HG02884 (cell line): ENCODE data around the gene DOC2A.

Source experiments
- ATAC-seq: cut with Tn5 transposase; IDR thresholded peaks from one replicate; pipeline ENCODE4 v1.9.1; 2021; ENCODE audit warnings: mild to moderate bottlenecking, moderate library complexity; ENCODE audit not compliant: unreplicated experiment

The DOC2A gene

DNA sequence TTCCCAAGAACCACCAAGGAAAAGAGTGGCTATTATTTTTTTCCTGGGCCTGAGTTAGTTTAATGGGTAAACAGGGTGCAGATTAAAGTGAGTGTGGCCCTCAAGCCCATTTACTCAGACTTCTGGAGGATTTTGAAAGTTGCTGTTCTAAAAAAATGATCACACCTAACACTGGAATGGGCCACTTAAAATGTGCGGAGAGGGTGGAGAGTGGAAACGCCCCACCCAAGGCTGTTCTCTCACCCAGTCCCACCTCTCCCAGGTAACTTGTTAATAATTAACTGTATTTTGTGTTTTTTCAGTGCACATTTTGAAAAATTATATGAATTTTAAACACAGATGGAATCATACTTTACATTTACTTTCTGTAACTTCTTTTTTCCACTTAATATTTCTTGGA lies 20.8 kb downstream of the DOC2A start:
- no peak for ATAC-seq

DNA sequence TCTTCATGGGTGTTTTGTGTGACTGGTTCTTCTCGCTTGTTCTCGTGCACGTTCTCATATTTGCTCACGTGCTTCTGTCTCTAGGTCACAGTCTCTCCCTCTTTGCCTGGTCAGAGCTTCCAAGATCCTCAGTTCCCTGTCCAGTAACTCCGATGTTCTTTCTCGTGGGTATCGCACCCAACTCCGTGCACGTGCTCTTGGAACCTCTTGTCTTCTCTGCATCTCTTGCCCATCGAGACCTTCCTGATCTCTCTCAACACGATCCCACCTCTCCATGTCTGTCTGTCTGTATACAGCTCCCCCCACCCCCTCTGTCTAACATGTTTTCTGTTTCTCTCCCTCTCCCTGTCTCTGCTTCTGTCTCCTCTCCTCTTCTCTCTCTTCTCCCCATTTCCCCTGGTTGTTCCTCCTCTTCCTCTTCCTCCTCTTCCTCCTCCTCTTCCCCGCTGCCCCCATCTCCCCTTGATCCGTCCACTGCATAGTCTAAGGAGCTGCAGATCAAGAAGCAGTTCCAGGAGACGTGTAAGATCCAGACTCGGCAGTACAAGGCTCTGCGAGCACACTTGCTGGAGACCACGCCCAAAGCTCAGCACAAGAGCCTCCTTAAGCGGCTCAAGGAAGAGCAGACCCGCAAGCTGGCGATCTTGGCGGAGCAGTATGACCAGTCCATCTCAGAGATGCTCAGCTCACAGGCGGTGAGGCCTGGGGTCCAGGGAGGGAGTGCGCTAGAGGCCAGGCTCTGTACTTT lies 21.5 kb downstream of the DOC2A start:
- ATAC-seq: no peak

DNA sequence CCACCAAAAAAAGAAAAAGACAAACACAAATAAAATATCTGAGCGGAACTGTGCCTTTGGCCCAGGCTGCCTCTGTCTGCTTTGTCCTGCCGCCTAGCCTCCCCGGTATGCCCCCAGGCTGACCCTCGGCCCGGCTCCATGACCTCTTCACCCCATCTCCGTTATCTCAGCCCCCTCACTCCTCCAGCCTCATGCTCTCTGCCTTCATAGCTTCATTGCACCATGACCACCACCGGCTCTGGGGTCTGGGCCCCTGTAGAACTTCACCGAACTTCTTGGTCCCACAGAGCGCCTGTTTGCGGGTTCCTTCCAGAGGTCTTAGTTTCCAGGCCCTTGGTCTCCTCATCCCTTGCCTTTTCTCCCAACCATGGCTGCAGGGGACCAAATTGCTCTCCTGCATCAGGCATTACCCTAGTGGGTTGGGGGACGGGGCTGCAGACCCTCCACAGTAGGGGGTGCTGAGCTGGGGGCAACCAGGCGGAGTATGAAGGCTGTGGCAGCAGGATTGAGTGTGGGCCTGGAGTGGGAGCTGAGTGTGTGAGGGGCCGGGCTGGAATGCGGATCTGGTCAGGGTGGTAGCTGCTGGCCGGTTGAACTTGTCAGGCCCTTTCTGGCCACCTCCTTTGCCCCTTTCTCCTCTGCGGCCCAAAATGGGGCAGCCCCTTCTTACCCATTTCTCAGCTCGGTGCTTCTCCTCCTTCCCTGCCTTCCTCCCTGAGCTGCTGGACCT lies 22.3 kb downstream of the DOC2A start:
- ATAC-seq: no peak

DNA sequence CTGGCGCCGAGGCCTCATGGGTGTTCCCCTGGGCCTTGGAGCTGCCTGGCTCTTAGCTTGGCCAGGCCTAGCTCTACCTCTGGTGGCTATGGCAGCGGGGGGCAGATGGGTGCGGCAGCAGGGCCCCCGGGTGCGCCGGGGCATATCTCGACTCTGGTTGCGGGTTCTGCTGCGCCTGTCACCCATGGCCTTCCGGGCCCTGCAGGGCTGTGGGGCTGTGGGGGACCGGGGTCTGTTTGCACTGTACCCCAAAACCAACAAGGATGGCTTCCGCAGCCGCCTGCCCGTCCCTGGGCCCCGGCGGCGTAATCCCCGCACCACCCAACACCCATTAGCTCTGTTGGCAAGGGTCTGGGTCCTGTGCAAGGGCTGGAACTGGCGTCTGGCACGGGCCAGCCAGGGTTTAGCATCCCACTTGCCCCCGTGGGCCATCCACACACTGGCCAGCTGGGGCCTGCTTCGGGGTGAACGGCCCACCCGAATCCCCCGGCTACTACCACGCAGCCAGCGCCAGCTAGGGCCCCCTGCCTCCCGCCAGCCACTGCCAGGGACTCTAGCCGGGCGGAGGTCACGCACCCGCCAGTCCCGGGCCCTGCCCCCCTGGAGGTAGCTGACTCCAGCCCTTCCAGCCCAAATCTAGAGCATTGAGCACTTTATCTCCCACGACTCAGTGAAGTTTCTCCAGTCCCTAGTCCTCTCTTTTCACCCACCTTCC lies 23.3 kb downstream of the DOC2A start:
- no peak for ATAC-seq

DNA sequence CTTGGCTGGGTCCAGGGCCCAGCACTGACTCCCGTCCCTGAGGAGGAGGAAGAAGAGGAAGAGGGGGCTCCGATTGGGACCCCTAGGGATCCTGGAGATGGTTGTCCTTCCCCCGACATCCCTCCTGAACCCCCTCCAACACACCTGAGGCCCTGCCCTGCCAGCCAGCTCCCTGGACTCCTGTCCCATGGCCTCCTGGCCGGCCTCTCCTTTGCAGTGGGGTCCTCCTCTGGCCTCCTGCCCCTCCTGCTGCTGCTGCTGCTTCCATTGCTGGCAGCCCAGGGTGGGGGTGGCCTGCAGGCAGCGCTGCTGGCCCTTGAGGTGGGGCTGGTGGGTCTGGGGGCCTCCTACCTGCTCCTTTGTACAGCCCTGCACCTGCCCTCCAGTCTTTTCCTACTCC lies 23.9 kb downstream of the DOC2A start:
- ATAC-seq: no peak

DNA sequence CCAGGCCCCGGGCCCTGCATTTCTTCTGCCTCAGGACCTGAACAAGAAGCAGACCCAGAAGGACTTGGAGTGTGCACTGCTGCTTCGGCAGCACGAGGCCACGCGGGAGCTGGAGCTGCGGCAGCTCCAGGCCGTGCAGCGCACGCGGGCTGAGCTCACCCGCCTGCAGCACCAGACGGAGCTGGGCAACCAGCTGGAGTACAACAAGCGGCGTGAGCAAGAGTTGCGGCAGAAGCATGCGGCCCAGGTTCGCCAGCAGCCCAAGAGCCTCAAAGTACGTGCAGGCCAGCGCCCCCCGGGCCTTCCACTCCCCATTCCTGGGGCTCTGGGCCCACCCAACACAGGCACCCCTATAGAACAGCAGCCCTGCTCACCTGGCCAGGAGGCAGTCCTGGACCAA lies 24.6 kb downstream of the DOC2A start:
- no peak for ATAC-seq

DNA sequence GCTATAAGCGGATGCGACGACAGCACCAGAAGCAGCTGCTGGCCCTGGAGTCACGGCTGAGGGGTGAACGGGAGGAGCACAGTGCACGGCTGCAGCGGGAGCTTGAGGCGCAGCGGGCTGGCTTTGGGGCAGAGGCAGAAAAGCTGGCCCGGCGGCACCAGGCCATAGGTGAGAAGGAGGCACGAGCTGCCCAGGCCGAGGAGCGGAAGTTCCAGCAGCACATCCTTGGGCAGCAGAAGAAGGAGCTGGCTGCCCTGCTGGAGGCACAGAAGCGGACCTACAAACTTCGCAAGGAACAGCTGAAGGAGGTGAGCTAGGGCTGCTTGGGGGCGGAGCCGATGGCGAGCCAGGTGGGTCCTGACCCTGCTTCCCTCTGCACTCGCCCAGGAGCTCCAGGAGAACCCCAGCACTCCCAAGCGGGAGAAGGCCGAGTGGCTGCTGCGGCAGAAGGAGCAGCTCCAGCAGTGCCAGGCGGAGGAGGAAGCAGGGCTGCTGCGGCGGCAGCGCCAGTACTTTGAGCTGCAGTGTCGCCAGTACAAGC lies 25.5 kb downstream of the DOC2A start:
- no peak for ATAC-seq

DNA sequence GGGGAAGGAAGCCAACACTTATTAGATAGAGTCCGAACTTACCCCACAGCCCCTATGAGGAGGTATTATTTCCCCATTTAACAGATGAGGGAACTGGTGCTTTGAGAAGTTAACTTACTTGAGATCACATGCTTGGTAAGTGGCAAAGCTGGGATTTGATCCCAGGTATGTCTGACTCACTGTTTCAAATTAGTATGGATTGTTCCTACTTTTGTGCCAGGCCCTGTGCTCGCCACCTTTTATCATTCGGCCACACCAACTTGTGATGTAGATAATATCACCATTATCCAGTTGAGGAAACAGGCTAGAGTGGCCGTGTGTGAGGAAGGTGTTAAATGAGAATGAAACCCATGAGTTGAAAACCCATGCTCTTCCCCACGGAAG lies 26.1 kb downstream of the DOC2A start:
- ATAC-seq: no peak

DNA sequence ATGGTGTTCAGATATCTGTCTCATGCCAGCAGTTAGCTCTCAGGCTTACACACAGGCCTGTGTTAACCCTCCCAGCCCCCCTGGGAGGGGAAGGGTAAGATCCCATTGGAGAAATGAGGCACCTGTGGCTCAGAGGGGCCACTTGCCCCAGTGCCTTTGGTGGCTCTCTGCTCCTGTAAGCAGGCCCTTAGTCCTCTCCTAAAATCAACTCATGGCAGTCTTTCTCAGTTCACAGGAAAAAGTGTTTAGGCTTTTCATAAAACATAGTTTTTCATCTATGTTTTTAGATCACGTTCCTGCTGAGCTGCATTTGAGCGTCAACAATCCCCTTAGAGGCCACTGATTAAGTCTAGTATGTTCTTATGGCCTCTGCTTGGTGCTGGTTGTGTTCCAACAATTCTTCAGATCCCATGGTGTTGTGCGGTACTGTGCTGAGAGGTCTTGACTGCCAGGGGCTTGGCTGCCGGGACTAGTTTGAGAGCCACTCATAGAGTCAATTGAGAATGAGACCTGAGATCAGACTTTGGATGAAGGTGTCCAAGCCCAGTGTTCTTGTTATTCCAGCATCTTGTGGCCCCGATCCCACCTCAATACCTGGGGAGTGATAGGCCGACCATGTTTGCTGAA lies 26.6 kb downstream of the DOC2A start:
- no peak for ATAC-seq

DNA sequence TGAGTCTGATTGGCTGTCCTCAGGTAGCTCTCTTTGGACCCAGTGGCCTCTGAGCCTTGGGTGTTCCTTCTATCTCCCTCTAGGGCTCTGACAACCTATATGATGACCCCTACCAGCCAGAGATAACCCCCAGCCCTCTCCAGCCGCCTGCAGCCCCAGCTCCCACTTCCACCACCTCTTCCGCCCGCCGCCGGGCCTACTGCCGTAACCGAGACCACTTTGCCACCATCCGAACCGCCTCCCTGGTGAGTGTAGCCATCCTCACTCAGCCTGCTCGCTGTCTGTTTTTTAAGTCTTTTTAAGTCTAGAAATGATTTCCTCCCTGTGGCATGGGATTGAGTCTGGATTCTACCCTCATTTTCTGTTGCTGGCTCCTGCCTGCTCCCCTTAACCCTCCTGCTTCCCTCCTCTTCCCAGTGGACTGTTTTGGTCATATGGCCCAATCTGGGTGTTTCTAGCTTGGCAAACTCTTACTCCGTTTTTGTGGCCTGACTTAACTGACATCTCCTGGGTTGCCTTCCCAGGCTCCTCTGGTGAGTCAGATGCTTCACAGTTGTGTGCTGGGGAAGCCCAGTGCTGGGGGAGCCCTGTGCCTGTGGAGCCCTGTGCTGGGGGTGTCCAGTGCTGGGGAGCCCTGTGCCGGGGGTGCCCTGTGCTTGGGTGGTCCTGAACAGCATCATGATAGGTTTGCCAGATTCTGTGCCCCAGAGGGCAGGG lies 27.2 kb downstream of the DOC2A start:
- ATAC-seq: no peak

DNA sequence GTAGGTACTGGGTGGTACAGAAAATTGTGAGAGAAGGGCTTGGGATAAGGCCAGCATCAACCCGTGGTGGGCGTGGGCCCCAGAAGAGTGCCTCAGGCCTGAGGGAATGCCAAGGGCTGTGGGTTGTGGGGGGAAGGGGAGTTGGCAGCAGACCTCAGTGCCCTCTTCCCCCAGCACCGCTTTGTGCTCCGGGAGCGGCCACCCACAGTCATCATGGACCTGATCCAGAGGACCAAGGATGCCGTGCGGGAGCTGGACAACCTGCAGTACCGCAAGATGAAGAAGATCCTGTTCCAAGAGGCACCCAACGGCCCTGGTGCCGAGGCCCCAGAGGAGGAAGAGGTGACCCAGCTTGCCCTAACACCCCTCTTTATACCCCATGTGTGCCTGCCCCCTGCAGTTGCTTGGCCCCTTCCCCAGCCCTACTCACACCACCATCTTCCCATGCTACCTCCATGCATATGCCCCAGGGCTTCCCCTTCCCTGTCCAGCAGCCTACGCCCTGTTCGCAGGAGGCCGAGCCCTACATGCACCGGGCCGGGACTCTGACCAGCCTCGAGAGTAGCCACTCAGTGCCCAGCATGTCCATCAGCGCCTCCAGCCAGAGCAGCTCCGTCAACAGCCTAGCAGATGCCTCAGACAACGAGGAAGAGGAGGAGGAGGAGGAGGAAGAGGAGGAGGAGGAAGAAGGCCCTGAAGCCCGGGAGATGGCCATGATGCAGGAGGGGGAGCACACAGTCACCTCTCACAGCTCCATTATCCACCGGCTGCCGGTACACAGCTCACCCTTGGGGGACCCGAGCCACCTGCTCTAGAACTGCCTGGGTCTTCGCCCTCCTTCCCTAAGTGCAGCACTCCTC lies 28.0 kb downstream of the DOC2A start:
- no peak for ATAC-seq

DNA sequence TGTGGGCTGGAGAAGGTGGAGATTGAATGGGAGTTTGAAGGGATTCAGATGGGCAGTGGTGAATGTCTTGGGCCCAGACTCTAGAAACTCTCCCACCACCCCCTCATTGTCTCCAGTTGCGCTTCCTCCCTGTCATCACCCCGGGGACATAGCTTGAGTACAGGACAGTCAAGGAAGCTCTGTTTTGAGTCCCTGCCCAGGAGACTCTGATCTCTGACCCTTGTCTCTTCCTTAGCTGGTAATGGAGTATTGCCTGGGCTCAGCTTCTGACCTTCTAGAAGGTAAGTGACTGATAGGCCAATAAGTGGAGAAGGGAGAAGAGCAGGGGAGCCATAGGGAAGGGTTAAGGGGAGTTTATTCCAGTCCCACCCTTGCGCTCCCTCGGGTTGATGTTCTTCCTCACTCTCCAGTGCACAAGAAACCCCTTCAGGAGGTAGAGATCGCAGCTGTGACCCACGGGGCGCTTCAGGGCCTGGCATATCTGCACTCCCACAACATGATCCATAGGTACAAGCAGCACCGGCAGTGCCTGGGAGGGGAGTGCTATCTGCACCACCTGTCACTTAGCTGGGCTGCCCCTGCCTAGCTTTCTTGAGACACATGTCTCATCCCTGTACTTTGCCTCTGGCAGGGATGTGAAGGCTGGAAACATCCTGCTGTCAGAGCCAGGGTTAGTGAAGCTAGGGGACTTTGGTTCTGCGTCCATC lies 32.1 kb downstream of the DOC2A start:
- no peak for ATAC-seq

DNA sequence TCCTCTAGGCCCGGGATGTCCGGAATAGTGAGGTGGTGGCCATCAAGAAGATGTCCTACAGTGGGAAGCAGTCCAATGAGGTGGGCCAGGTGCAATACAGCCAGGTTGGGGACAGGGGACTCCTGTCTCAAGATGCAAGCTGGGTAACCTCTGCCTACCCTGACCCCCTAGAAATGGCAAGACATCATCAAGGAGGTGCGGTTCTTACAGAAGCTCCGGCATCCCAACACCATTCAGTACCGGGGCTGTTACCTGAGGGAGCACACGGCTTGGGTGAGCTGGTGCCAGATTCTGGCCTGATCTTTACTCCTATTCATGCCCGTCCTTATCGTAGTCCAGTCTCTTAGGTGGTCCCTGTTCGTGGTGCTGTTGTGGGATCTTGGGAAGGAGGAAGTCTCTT lies 32.7 kb downstream of the DOC2A start:
- no peak for ATAC-seq

DNA sequence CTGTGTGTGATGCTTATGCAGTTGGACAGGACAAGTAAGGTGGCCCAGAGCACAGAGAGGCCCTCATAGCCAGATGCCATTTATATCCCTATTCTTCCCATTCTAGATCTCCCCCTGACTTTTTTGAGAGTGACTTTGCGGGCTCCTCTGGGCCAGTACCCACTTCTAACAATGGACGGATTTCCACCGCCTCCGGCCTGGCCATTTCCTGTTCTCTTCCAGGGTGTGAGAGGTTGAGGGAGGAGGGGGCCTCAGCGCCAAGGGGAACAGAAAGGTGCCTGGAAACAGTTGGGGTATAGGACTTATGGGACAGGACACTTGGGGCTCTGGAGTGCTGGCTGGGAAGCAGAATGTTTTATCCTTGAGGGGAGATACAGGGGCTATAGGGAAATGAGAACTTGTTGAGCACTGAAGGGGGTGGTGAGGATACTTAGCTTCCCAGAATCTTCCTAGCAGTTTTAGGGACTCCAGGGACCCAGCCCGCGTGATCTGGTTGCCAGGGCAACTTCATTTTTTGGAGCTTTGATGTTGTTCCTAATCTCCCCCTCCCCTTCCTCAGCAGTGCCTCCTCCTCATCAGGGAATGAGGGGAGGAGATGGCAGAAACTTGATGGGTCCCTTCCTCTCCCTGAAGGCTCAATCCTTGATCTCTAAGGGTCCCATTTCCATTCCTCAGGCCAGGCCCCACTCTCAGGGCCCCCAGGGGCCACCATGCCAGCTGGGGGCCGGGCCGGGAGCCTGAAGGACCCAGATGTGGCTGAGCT lies 33.6 kb downstream of the DOC2A start:
- ATAC-seq: no peak

DNA sequence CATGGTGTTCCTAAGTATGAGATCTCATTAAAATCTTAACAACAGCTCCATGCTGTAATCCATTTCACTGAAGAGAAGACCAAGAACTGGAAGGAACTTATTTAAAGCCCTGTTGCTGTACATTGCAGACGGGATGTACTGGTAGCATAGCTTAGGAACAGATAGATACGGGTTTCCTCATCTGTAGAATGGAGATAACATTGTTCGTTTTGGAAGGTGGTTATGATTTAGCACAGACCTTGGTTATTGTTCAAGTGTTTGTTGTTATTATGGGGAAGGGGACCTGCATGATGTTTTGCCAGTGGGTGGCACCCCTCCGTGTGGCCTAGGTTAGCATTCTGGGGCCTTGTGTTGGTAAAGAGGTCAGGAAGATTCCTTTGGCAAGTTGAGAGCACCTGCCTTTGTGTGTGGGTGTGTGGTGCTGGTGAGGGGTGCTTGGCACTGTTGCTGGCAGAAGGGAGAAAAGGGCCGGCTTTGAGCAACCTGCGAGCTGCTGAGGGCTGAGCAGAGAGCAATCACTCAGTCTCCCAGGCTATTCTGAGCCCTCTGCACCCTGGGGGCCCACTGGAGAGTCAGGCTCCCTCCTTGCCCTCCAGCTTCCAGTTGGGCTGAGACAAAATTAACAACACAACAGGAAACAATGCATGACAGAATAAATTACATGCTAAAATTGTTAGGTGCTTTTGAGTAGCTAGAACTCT lies 34.9 kb downstream of the DOC2A start:
- ATAC-seq: no peak

DNA sequence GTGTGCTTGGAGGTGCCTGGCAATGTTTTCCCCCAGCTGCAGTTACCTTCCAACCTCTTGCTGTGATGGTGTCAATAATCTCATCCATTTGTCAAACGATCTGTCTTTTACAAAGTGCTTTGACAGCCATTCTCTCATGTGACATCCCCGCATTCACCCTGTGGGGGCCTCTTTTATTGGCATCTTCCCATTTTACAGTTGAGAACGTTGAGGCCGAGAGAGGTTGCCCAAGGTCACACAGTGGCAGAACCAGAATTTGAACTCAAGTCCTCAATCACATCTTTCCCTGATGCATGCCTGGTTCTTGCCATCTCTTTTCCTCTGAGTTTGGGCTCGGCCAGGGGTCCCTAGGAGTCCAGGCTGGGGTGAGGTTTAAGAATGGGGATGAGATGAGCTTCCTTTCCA lies 35.7 kb downstream of the DOC2A start:
- ATAC-seq: no peak

DNA sequence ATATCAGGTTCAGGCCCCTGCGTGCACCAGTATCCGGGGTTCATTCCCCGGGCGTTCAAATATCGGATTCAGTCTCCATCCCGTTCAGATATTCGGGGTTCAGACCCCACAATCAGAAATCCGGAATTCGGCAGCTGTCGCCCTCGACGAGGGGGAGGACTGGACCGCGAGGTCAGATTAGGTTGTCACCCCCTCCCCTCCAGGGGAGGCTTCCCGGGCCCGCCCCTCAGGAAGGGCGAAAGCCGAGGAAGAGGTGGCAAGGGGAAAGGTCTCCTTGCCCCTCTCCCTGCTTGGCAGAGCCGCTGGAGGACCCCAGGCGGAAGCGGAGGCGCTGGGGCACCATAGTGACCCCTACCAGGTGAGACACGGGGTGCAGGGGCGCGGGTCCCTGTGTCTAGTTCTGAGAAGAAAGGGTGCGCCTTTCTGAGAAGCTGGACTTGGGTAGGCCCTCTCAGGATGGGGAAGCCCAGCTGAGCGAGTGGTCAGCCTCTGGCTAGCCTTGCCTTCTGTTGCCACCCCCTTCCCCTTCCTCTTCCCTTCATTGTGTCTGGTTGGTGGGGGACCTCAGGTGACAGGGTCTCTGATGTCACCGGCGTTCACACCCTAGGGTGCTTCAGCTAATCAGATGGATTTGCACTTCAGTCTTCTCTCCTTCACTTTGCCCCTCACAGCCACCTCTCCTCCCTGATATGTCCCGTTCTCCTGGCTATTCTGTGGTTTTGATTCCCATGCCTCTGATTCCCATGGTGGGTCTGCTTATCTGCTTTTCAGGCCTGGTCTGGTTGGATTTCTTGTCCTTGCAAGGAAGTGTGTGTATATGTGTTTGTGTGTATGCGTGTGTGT lies 36.3 kb downstream of the DOC2A start:
- no peak for ATAC-seq
